Activated naive CD4-positive, alpha-beta T cell treated with anti-CD3 and anti-CD28 coated beads, Interleukin-2, amount 50 U/mL, for 24 hours (primary cell): ENCODE measurements around the gene DPAGT1.
"Not testable (repeated sequence)": the region's sequence is repeated elsewhere in the genome, so short reads cannot be mapped to it uniquely, and the experiment has no call there.

Source experiments
- H3K27ac Mint-ChIP-seq: one replicate; pipeline ENCODE4 v1.8.0; 2021; ENCODE audit warnings: mild to moderate bottlenecking, mixed read lengths
- H3K27me3 Mint-ChIP-seq: one replicate; pipeline ENCODE4 v1.8.0; 2021; ENCODE audit warnings: mixed read lengths
- H3K36me3 Mint-ChIP-seq: one replicate; pipeline ENCODE4 v1.8.0; 2021; ENCODE audit warnings: mixed read lengths
- H3K4me1 Mint-ChIP-seq: one replicate; pipeline ENCODE4 v1.8.0; 2021; ENCODE audit warnings: mixed read lengths
- H3K4me3 Mint-ChIP-seq: one replicate; pipeline ENCODE4 v1.8.0; 2021; ENCODE audit warnings: mild to moderate bottlenecking, mixed read lengths
- H3K9me3 Mint-ChIP-seq: one replicate; pipeline ENCODE4 v1.8.0; 2021; ENCODE audit warnings: mixed read lengths

The DPAGT1 gene

GRCh38 chr11:119101759-119102423, at the start of gene DPAGT1:
Gene DPAGT1, minus strand, starts transcription at chr11:119101853. Its CDS starts 198 bp downstream, at chr11:119101655.
- Mint-ChIP-seq H3K9me3 (no peaks in the 10 kb centered on the region), H3K27ac (peak within 1 kb of the TSS; percentile 99), H3K4me3 (peak within 1 kb of the TSS; percentile 98), H3K27me3 (no peaks in the 10 kb centered on the region), H3K4me1 (peaks cover 48% of the 10 kb centered on the region), H3K36me3 (peaks cover 11% of the 10 kb centered on the region)

DNA sequence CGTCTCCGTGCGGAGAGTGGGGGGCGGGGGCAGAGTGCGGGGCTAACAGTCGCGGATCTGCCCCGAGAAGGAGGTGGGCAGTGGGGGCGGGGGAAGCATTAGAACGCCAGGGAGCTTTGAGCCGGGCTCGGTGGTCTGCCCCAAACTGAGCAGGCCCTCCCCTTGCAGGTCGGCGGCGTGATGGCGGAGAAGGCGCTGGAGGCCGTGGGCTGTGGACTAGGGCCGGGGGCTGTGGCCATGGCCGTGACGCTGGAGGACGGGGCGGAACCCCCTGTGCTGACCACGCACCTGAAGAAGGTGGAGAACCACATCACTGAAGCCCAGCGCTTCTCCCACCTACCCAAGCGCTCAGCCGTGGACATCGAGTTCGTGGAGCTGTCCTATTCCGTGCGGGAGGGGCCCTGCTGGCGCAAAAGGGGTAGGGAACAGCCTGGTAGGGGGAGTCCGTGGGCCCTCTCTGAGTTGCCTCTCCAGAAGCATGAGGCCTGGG, 48.2 kb upstream of the DPAGT1 start:
- H3K4me1 Mint-ChIP-seq = peaks cover 14% of the 10 kb centered on the region
- H3K4me3 Mint-ChIP-seq = peak overlapping the region; percentile 49
- H3K36me3 Mint-ChIP-seq = no peaks in the 10 kb centered on the region
- no peak overlapping the region for H3K27ac Mint-ChIP-seq
- H3K9me3 Mint-ChIP-seq = no peaks in the 10 kb centered on the region
- peaks cover 13% of the 10 kb centered on the region for H3K27me3 Mint-ChIP-seq

DNA sequence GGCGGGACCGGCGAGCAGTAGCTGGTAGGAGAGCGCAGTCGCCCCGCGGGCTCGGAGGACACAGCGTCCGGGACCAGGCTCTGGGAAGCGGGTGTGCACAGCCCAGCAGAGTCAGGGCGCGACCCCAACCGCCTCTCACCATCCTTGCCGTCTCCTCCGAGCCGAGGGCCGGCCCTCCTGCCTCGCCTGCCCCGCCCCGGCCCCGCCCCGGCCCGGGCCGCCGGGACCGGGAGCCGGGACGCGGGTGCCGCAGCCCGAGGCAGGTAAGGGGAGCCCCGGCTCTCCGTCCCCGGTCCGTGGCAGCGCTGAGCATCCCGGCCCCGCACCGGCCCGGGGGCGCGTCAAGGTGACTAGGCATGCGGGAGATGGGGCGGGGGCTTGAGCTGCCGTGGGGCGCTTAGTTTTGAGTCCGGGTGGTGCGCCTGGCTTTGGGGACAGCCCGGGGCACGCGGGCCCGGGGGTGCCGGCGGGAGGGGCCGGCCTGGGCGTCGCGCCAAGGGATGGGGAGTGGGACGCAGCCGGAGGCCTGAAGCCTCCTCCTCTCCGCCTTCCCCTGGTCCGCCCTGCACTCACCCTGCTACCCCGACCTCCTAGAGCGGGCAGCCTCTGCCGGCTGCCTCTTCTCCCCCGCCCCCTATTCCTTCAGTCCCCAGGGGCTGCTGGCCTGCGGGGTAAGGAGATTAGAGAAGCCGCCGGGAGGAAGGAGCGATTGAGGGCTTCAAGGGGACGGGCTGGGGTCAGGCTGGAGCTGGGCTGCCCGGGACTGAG, 47.5 kb upstream of the DPAGT1 start, which contains the start of gene ABCG4:
TSS of gene ABCG4 (plus strand) at position 35 of the 768 bp plus-strand sequence. CDS start 914 bp downstream, outside the sequence.
- Mint-ChIP-seq H3K27ac (no peak within 1 kb of the TSS), H3K9me3 (no peaks in the 10 kb centered on the region), H3K4me1 (peaks cover 14% of the 10 kb centered on the region), H3K36me3 (no peaks in the 10 kb centered on the region), H3K4me3 (peak within 1 kb of the TSS; percentile 77), H3K27me3 (peaks cover 13% of the 10 kb centered on the region)

GRCh38 chr11:119148720-119149017, 47.0 kb upstream of the DPAGT1 start:
- no peak overlapping the region for H3K27ac Mint-ChIP-seq
- H3K9me3 Mint-ChIP-seq = no peaks in the 10 kb centered on the region
- peaks cover 14% of the 10 kb centered on the region for H3K4me1 Mint-ChIP-seq
- H3K36me3 Mint-ChIP-seq = no peaks in the 10 kb centered on the region
- peaks cover 13% of the 10 kb centered on the region for H3K27me3 Mint-ChIP-seq
- H3K4me3 Mint-ChIP-seq = peak overlapping the region; percentile 77

- no peaks in the 10 kb centered on the region for H3K36me3 Mint-ChIP-seq
- H3K9me3 Mint-ChIP-seq = no peaks in the 10 kb centered on the region
- peaks cover 14% of the 10 kb centered on the region for H3K4me1 Mint-ChIP-seq
- H3K4me3 Mint-ChIP-seq = peak overlapping the region; percentile 77
- H3K27ac Mint-ChIP-seq = no peak overlapping the region
- H3K27me3 Mint-ChIP-seq = peaks cover 16% of the 10 kb centered on the region
Measured at GRCh38 chr11:119147604-119148333, 46.1 kb upstream of the DPAGT1 start.

- H3K27ac Mint-ChIP-seq = no peak overlapping the region
- peaks cover 16% of the 10 kb centered on the region for H3K27me3 Mint-ChIP-seq
- H3K4me3 Mint-ChIP-seq = no peak overlapping the region
- H3K4me1 Mint-ChIP-seq = peaks cover 14% of the 10 kb centered on the region
- H3K36me3 Mint-ChIP-seq = no peaks in the 10 kb centered on the region
- H3K9me3 Mint-ChIP-seq = no peaks in the 10 kb centered on the region
Measured at GRCh38 chr11:119145551-119145950, 43.9 kb upstream of the DPAGT1 start.

DNA sequence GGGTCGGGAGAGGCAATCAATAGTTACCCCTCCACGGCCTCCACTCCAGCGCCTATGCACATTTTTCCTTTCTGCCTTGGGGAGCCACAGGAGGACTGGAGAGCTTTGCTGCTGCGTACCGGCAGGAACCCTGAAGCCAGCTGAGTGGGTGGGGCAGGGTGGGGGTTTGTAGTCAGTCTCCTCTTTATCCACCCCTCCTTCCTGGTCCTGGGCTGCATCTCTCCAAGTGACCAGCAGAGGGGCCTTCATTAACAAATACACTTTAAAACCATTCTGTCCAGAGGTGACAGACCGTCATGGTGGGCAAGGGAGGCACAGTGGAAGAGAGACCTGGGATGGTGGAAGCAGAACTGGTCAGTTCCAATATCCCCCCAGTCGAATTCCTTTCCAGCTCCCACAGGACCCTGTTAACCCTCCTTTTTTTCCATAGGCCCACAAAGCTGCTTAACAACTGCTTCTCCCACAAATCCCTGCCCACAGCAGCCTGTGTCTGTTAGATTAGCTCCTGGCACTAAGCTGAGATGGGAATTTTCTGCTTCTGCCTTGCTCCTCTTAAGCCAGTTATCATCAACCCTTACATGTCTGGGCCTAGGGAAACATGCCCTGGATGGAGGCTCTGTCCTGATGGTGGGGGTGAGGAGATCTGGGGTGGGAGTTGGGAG, 43.3 kb upstream of the DPAGT1 start:
- H3K27ac Mint-ChIP-seq = no peak overlapping the region
- no peaks in the 10 kb centered on the region for H3K9me3 Mint-ChIP-seq
- H3K27me3 Mint-ChIP-seq = peaks cover 16% of the 10 kb centered on the region
- H3K4me1 Mint-ChIP-seq = peaks cover 14% of the 10 kb centered on the region
- H3K4me3 Mint-ChIP-seq = no peak overlapping the region
- no peaks in the 10 kb centered on the region for H3K36me3 Mint-ChIP-seq

- not testable (repeated sequence) for H3K27me3 Mint-ChIP-seq, H3K9me3 Mint-ChIP-seq, H3K4me3 Mint-ChIP-seq, H3K4me1 Mint-ChIP-seq, H3K27ac Mint-ChIP-seq, H3K36me3 Mint-ChIP-seq
Measured at GRCh38 chr11:119139276-119139675, 37.6 kb upstream of the DPAGT1 start.

DNA sequence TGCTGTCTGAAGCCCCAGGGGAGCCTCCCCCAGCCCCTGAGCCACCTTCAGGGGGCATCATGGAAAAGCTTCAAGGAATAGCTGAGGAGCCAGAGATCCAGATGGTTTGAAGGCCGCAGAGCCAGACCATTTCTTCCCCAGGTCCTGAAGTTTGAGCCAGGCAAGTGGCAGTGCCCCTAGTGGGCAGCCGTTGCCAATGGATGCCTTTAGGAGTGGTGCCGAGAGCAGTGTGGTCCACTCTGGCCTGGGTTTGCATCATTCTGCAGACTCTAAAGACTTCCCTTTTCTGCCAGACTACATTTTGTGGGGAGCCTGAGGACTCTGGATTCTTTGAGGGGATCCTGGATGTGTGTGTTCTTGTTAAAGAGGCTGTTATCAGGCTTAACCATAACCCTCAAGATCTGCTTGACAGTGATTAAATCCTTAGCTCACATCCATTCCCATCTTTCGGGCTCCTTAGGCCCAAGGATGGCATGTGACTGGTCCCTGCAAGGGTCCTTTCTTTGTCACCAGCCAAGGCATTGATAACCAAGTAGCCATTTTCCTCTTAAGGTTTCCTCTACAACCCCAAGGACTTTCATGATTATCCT, 32.8 kb upstream of the DPAGT1 start:
- Mint-ChIP-seq H3K4me1 (no peaks in the 10 kb centered on the region), H3K36me3 (peaks cover 18% of the 10 kb centered on the region)

GRCh38 chr11:119130662-119131061, 29.0 kb upstream of the DPAGT1 start:
- no peaks in the 10 kb centered on the region for H3K9me3 Mint-ChIP-seq
- H3K27me3 Mint-ChIP-seq = no peaks in the 10 kb centered on the region
- peaks cover 13% of the 10 kb centered on the region for H3K4me1 Mint-ChIP-seq
- peaks cover 19% of the 10 kb centered on the region for H3K36me3 Mint-ChIP-seq
- no peak overlapping the region for H3K27ac Mint-ChIP-seq
- no peak overlapping the region for H3K4me3 Mint-ChIP-seq

More for the DNA sequence above, 32.8 kb upstream of the DPAGT1 start:
- Mint-ChIP-seq H3K27ac (no peak overlapping the region), H3K4me3 (no peak overlapping the region), H3K9me3 (no peaks in the 10 kb centered on the region), H3K27me3 (no peaks in the 10 kb centered on the region)

DNA sequence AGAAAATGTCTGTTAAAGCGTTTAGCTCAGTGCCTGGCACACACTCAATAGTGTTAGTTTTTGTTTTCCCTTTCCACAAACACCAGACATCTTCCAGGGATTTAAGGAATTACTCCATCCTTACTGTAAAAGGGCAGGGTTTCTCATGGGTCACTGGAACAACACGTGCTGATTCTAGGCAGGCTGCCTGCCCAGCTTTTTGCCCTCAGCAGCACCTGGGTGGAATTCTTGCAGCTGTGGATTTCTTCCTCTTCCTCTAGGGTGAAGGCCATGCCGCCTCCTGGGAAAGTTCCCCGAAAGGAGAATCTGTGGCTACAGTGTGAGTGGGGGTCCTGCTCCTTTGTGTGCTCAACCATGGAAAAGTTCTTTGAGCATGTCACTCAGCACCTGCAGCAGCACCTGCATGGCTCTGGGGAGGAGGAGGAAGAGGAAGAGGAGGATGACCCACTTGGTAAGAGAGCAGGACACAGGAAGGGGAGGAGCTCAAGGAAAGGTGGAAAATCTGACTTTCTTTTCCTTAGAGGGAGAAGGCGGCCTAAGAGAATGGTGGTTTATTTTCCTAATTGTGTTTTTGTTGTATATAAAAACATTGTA, 25.1 kb upstream of the DPAGT1 start:
- Mint-ChIP-seq H3K9me3 (no peaks in the 10 kb centered on the region), H3K4me1 (peaks cover 40% of the 10 kb centered on the region), H3K27me3 (no peaks in the 10 kb centered on the region), H3K4me3 (peak overlapping the region; percentile 11), H3K27ac (peak overlapping the region; percentile 71), H3K36me3 (peaks cover 14% of the 10 kb centered on the region)

DNA sequence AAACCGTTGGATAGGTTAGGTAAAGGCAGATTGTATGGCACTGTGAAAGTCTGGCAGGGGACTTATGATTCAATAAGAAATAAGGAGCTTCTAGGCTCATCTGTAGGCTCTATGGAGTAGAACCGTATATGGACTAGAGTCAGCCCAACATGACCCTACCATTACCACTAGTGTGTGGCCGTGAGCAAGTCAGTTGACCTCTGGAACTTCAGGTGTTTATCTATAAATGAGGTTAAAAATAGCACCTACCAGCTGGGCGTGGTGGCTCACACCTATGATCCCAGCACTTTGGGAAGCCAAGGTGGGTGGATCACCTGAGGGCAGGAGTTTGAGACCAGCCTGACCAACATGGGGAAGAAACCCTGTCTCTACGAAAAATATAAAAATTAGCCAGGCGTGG, 24.2 kb upstream of the DPAGT1 start:
- no peak overlapping the region for H3K4me3 Mint-ChIP-seq
- peaks cover 7% of the 10 kb centered on the region for H3K36me3 Mint-ChIP-seq
- no peaks in the 10 kb centered on the region for H3K9me3 Mint-ChIP-seq
- no peaks in the 10 kb centered on the region for H3K27me3 Mint-ChIP-seq
- H3K4me1 Mint-ChIP-seq = peaks cover 46% of the 10 kb centered on the region
- H3K27ac Mint-ChIP-seq = no peak overlapping the region

GRCh38 chr11:119121811-119122124, 20.1 kb upstream of the DPAGT1 start:
- no peaks in the 10 kb centered on the region for H3K27me3 Mint-ChIP-seq
- H3K27ac Mint-ChIP-seq = peak overlapping the region; percentile 91
- peak overlapping the region; percentile 97 for H3K4me3 Mint-ChIP-seq
- peaks cover 51% of the 10 kb centered on the region for H3K4me1 Mint-ChIP-seq
- no peaks in the 10 kb centered on the region for H3K9me3 Mint-ChIP-seq
- peaks cover 5% of the 10 kb centered on the region for H3K36me3 Mint-ChIP-seq

- H3K4me1 Mint-ChIP-seq = peaks cover 53% of the 10 kb centered on the region
- H3K27me3 Mint-ChIP-seq = no peaks in the 10 kb centered on the region
- H3K9me3 Mint-ChIP-seq = no peaks in the 10 kb centered on the region
- peaks cover 5% of the 10 kb centered on the region for H3K36me3 Mint-ChIP-seq
- peak within 1 kb of the TSS; percentile 91 for H3K27ac Mint-ChIP-seq
- H3K4me3 Mint-ChIP-seq = peak within 1 kb of the TSS; percentile 97
Measured at GRCh38 chr11:119121008-119121810, 19.6 kb upstream of the DPAGT1 start, which contains the start of gene HINFP. Gene HINFP, plus strand, starts transcription at chr11:119121580. Its CDS starts 5,365 bp downstream, at chr11:119126945.
